MM.1S (cell line): Measurements from ENCODE around the gene SHISA5.

Source experiments
- DNase-seq: peaks from one replicate; pipeline ENCODE4 v3.0.0-alpha.2; 2015
- H2AFZ ChIP-seq: fragments of 300-600 bp; sonication (generic); 2 replicates; pipeline ENCODE4 v1.6.0; 2016; ENCODE audit warnings: antibody characterized with exemption, low read length
- H3F3A ChIP-seq: fragments of 300-600 bp; sonication (generic); 2 replicates; pipeline ENCODE4 v1.6.1; 2016; ENCODE audit warnings: mild to moderate bottlenecking, antibody characterized with exemption, low read length, moderate library complexity, mixed read lengths; ENCODE audit not compliant: insufficient read depth
- H3K27ac ChIP-seq: fragments of 300-600 bp; sonication (generic); 2 replicates; pipeline ENCODE4 v1.5.1; 2016; ENCODE audit warnings: mild to moderate bottlenecking, low read length
- H3K27me3 ChIP-seq: fragments of 300-600 bp; sonication (generic); replicated peaks from 2 replicates; pipeline ENCODE4 v1.6.0; 2016; ENCODE audit warnings: low read length; ENCODE audit not compliant: insufficient read depth
- H3K36me3 ChIP-seq: fragments of 300-600 bp; sonication (generic); replicated peaks from 2 replicates; pipeline ENCODE4 v1.6.1; 2016; ENCODE audit warnings: mild to moderate bottlenecking, low read length, mixed read lengths; ENCODE audit not compliant: insufficient read depth
- H3K4me1 ChIP-seq: fragments of 300-600 bp; sonication (generic); 2 replicates; pipeline ENCODE4 v1.6.1; 2016; ENCODE audit warnings: low read length, mixed read lengths
- H3K4me2 ChIP-seq: fragments of 300-600 bp; sonication (generic); 2 replicates; pipeline ENCODE4 v1.6.0; 2016; ENCODE audit warnings: low read depth, low read length
- H3K4me3 ChIP-seq: fragments of 300-600 bp; sonication (generic); 2 replicates; pipeline ENCODE4 v1.5.1; 2016; ENCODE audit warnings: low read length, mixed read lengths
- H3K79me2 ChIP-seq: fragments of 300-600 bp; sonication (generic); 2 replicates; pipeline ENCODE4 v1.6.1; 2016; ENCODE audit warnings: mixed run types, low read length, mixed read lengths
- H3K9ac ChIP-seq: fragments of 300-600 bp; sonication (generic); 2 replicates; pipeline ENCODE4 v1.6.1; 2016; ENCODE audit warnings: low read length, mixed read lengths
- H3K9me2 ChIP-seq: fragments of 300-600 bp; sonication (generic); replicated peaks from 2 replicates; pipeline ENCODE4 v1.6.1; 2016; ENCODE audit warnings: mild to moderate bottlenecking, low read length, mixed read lengths; ENCODE audit not compliant: insufficient read depth
- H3K9me3 ChIP-seq: fragments of 300-600 bp; sonication (generic); replicated peaks from 2 replicates; pipeline ENCODE4 v1.6.1; 2016; ENCODE audit warnings: mild to moderate bottlenecking, low read length, mixed read lengths; ENCODE audit not compliant: insufficient read depth
- H4K20me1 ChIP-seq: fragments of 300-600 bp; sonication (generic); 2 replicates; pipeline ENCODE4 v1.6.1; 2016; ENCODE audit warnings: mild to moderate bottlenecking, low read length, moderate library complexity, mixed read lengths; ENCODE audit not compliant: insufficient read depth
- EZH2 ChIP-seq: fragments of 300-600 bp; sonication (generic); optimal IDR thresholded peaks from 2 replicates; pipeline ENCODE3; 2017; ENCODE audit warnings: low read depth, mild to moderate bottlenecking, antibody characterized with exemption, low read length, mixed read lengths
- EZH2phosphoT487 ChIP-seq: fragments of 300-600 bp; sonication (generic); IDR thresholded peaks from 2 replicates; pipeline ENCODE4 v1.6.1; 2018; ENCODE audit warnings: antibody characterized with exemption, low read length
- TF ChIP-seq, protein P1 (sequence below): fragments of 300-600 bp; sonication (generic); IDR thresholded peaks from 2 replicates; pipeline ENCODE4 v1.5.1; 2016; ENCODE audit warnings: antibody characterized with exemption, low read length, mixed read lengths

SHISA5 gene

DNA sequence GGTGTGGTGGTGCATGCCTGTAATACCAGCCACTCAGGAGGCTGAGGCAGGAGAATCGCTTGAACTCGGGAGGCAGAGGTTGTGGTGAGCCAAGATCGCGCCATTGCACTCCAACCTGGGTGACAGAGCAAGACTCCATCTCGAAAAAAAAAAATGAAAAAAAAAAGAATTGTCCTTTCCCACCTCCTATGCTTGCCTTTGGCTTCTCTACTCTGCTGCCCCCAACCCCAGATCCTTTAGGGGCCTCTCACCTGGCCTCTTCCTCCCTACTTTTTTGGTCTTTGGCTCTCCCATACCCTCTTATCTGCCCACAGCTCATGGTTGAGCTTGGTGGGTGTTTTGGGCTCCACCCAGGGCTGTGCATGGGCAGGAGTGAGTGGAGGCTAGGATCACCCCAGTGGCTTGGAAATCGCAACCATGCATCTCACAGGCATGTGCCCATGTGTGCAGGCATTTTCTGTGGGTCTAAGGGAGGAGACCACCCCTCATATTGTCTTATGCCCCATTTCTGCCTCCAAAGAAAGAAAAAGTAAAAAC, 2.1 kb upstream of the SHISA5 start:
- Histone ChIP-seq H3K4me2 (no peak overlapping the region), H3K9me3 (no peaks in the 10 kb centered on the region)

DNA sequence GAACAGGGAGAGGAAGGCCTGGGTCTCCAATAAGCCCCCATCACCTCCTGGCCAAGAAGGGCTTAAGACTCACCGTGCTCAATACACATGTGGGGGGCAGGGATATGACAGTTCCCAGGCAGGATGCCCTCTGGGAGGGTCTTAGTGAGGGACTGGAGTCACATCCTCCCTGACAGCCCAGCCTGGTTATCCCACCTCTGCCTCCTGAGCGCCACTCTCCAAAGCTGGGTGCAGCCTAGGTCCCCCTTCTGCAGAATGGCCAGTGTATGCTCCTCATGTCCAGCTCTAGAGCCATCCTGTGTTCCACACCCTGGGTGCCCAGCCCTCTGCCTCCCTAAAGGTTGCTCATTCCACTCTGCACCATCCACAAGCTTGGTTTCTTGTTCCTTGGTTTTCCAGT, 1.2 kb upstream of the SHISA5 start:
- Histone ChIP-seq H3K36me3 (no peaks in the 10 kb centered on the region), H3F3A (no peaks in the 10 kb centered on the region), H3K79me2 (no peaks in the 10 kb centered on the region), H3K9me2 (no peaks in the 10 kb centered on the region), H2AFZ (no peak overlapping the region), H4K20me1 (no peaks in the 10 kb centered on the region), H3K4me1 (no peaks in the 10 kb centered on the region), H3K4me2 (no peak overlapping the region), H3K9me3 (no peaks in the 10 kb centered on the region), H3K27ac (no peak overlapping the region), H3K27me3 (peaks cover 33% of the 10 kb centered on the region), H3K9ac (no peak overlapping the region), H3K4me3 (no peak overlapping the region)
- DNase-seq: no peak
- TF ChIP-seq, protein P1, sequence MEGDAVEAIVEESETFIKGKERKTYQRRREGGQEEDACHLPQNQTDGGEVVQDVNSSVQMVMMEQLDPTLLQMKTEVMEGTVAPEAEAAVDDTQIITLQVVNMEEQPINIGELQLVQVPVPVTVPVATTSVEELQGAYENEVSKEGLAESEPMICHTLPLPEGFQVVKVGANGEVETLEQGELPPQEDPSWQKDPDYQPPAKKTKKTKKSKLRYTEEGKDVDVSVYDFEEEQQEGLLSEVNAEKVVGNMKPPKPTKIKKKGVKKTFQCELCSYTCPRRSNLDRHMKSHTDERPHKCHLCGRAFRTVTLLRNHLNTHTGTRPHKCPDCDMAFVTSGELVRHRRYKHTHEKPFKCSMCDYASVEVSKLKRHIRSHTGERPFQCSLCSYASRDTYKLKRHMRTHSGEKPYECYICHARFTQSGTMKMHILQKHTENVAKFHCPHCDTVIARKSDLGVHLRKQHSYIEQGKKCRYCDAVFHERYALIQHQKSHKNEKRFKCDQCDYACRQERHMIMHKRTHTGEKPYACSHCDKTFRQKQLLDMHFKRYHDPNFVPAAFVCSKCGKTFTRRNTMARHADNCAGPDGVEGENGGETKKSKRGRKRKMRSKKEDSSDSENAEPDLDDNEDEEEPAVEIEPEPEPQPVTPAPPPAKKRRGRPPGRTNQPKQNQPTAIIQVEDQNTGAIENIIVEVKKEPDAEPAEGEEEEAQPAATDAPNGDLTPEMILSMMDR: no peak
- TF ChIP-seq EZH2phosphoT487: no peak
- no peak for TF ChIP-seq EZH2

More for the DNA sequence above, 2.1 kb upstream of the SHISA5 start:
- Histone ChIP-seq H2AFZ (no peak overlapping the region), H3K9ac (no peak overlapping the region), H3K4me3 (no peak overlapping the region), H4K20me1 (no peaks in the 10 kb centered on the region), H3K36me3 (no peaks in the 10 kb centered on the region), H3K79me2 (no peaks in the 10 kb centered on the region), H3K4me1 (no peaks in the 10 kb centered on the region), H3F3A (no peaks in the 10 kb centered on the region), H3K9me2 (no peaks in the 10 kb centered on the region), H3K27me3 (peaks cover 34% of the 10 kb centered on the region), H3K27ac (no peak overlapping the region)
- TF ChIP-seq EZH2 (no peak), EZH2phosphoT487 (no peak)
- TF ChIP-seq, protein P1: no peak
- DNase-seq: no peak

DNA sequence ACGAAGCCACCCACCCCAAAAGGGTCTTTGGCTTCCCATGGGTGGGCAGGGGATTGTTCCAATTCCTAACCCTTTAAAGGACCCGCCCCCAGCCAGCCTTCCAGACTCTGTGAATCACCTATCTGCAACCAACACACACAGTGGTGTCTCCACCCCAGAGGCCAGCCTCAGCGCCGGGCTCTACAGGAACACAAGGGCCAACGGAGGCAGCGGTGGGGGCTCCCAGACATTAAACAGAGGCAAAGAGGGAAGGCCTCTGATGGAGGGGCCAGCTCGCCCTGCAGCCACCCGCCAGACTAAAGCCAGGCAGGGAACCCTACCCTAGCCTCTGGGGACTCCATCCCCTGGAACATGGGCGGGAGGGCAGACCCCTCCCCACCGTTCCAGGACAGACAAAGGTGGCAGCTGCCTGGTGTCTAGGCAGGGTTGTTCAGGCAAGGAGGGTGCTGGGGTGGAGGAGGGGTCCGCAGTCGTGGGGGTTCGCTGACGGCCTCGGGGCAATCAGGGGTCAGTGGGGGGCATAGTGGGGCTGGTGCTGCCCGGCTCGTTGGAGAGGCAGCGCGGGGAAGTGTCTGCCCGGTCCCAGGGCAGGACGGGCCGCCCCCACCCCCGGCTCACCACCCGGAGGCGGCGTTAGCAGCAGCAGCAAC, 448 bp downstream of the SHISA5 start:
- no peak for DNase-seq
- H2AFZ ChIP-seq: peak overlapping the region; percentile 70; the same call in 1 of the 2 replicates
- TF ChIP-seq, protein P1: no peak
- H3K4me3 ChIP-seq: peak overlapping the region; percentile 63
- H3K9me2 ChIP-seq: no peaks in the 10 kb centered on the region
- H3F3A ChIP-seq: no peaks in the 10 kb centered on the region
- H3K36me3 ChIP-seq: no peaks in the 10 kb centered on the region
- H4K20me1 ChIP-seq: no peaks in the 10 kb centered on the region
- H3K27me3 ChIP-seq: peaks cover 23% of the 10 kb centered on the region
- peak overlapping the region; percentile 28; the same call in 1 of the 2 replicates for H3K9ac ChIP-seq
- H3K79me2 ChIP-seq: no peaks in the 10 kb centered on the region
- H3K4me2 ChIP-seq: peak overlapping the region; percentile 84
- no peak overlapping the region for H3K27ac ChIP-seq
- no peaks in the 10 kb centered on the region for H3K4me1 ChIP-seq
- H3K9me3 ChIP-seq: no peaks in the 10 kb centered on the region
